ENCODE results near the gene ANKRD10.
"Not testable (repeated sequence)": the region's sequence is repeated elsewhere in the genome, so short reads cannot be mapped to it uniquely, and the experiment has no call there.

The ANKRD10 gene

DNA sequence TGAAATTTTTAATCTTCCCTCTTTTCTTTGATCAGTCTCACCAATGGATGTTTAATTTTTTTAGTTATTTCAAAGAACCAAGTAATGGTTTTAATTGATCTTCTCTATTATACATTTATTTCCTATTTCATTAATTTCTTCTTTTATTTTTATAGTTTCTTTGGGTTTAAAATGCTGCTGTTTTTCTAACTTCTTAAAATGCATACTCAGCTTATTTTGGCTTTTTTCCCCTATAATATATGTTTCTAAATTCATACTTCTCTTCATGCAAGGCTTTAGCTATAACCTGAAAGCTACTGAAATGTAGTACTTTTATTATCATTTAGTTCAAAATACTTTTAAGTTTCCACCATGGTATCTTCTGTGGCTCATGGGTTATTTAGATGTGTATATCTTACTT is 53.9 kb downstream of the ANKRD10 start:
- DNase-seq = no peak

DNA sequence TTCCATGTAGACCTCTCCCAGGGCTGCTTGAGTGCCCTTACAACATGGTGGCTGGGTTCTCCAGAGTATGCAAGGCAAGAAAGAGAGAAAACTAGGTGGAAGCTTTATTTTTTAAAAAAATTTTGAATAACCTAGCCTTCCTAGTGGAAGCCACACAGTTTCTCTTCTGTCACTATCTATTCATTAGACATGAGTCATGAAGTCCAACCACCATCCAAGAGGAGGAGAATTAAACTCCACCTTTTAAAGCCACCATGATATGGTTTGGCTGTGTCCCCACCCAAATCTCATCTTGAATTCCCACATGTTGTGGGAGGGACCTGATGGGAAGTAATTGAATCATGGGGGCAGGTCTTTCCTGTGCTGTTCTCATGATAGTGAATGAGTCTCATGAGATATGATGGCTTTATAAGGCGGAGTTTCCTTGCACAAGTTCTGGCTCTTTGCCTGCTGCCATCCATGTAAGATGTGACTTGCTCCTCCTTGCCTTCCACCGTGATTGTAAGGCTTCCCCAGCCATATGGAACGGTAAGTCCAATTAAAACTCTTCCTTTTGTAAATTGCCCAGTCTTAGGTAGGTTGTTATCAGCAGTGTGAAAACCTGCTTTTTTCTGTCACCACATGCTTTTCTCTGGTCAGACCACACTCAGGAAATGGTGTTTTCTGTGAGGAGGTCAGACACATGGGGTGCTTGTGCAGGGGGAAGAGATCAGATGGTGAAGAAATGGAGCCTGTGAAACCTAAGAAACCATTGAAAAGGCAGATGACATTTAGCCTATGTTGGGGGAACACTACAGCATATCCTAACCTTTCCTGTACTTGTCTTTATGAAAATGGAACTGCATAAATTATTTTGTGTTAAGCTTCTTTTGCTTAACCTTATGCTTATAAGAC is 57.7 kb downstream of the ANKRD10 start:
- no peak for DNase-seq

DNA sequence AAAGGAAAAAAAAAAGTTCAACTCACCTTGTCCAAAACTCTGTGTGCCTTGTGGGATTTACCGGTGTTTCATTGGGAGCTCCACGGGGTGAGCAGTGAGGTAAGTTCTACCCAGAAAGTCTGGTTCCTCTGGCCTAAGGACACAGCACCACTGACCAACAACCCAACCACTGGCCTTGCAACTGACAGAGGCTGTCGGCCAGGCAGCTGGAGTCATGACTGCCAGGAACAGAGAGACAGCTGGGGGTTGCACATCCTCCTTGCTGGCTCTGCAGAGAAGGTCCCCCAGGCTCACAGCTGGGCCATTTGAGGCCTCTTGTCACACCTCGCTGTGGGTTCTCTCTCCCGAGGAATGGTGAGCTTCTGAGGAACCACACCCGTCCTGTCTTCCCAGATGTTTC is 59.5 kb downstream of the ANKRD10 start:
- no peak for DNase-seq

DNA sequence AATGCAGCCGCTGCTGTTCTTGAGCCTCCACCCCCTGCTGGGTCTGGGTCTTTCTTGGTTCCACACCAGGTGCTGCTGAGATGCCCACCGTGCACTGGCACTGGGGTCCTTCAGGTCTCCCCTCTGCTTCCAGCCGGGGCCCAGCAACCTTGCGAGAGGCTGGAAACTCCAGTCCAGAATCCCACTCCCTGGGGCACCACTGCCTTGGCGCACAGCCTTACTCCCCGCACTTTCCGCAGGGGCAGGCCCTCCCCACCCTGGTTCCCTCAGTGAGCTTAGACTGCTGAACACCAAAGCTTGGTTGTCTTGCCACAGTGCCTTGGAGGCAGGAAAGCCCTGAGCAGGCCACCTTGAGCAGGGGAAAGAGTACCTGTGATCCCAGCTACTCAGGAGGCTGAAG is 60.0 kb downstream of the ANKRD10 start:
- DNase-seq = no peak

DNA sequence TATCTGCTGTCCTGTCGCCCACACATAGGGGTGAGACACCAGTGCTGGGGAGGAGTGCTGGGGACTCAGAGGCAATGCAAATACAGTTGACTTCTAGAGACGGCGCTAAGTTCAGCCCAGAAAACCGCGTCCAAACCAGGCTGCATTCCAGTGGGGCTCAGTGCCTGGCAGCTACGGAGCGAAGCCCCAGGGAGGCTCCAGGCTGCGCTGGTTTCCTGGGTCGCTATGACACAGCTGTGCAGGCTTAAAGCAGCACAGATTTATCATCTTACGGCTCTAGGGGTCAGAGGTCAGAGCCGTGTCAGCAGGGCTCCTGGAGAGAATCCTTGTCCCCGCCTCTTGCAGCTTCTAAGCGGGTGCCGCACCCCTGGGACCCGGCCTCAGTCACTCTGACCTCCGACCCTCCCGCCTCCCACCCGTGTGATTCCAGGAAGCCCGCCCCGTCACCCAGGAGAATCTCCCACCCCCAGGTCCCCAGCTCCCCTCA is 61.6 kb downstream of the ANKRD10 start:
- no peak for DNase-seq

DNA sequence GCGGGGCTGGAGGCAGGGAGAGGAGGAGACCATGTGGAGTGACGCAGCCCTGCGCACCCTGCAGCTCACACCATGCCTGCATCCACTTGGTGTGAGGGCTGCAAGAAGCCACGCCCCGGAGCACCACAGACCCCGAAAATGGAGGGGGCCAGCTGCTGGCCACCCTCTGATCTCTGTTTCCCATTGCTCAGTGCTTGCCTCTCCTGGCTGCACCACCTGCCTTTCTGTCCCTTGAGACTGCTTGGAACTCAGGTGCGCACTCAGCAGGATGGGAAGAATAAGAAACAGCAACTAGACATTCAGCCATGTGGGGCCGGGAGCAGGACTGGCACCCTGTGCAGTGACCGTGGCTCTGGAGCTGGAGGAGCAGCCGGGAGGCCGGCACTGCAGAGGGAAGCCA is 64.0 kb downstream of the ANKRD10 start:
- peak; percentile 44 for DNase-seq

DNA sequence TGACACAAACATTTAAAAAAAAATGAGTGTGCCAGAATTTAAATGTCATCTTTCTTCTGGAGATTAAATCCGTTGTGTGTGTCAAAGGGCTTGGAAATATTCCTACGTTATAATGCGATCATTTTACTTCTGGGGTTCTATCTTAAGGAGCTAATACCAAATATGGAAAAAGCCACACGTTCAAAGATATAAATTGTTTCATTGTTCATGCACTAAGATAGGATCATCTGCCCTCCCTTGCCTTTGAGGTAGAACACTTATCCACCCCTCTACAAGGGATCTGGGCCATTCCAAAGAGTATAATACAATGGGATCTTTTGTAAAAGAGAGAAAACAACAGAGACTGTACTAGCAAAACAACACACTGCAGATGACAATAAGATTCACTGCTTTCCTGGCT is 64.9 kb downstream of the ANKRD10 start:
- no peak for DNase-seq

DNA sequence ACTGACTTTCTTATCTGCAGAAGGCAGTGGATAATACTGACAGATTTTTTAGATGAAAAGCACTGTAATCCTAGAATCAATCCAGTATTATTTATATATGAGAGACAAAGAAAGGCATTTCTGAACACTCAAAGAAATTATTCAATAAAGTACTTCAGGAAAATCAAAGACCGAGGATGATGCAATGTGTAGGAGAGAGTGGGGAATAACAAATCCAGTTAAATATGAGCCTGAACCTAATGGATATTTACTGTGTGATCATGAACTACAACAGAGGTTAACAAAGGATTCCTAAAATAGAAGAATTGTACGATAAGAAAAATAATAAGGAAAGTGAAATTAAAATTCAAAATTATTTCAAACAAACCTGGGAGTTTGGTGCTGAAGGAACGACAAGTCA is 69.3 kb downstream of the ANKRD10 start:
- DNase-seq = no peak

DNA sequence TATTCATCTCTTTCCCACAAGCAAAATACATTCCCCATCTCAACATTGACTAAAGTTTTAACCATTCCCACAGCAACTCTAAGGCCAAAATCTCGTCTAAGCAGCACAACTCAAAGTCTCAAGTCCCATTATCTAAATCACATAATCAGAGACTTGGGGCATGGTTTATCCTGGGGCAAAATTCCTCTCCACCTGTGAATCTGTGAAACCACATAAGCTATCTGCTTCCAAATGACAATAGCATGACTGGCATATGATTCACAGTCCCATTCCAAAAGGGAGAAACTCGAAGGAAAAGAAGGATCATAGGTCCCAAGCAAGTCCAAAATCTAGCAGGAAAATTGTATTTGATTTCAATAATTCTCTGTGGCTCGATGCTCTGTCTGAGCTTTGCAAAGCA is 73.0 kb downstream of the ANKRD10 start:
- DNase-seq = no peak

DNA sequence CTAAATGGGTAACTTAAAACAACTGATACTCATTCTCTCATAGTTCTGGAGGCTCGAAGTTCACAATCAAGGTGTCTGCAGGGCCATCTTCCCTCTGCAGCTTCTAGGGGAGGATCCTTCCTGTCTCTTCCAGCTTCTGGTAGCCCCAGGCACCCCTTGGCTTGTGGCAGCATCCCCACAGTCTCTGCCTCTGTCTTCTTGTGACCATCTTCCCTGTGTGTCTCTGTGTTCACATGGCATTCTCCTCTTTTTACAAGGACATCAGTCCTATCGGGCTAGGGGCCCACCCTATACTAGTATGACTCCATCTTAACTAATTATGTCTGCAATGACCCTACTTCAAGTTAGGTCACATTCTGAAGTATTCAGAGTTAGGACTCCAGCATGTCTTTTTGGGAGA is 73.5 kb downstream of the ANKRD10 start:
- DNase-seq = no peak

DNA sequence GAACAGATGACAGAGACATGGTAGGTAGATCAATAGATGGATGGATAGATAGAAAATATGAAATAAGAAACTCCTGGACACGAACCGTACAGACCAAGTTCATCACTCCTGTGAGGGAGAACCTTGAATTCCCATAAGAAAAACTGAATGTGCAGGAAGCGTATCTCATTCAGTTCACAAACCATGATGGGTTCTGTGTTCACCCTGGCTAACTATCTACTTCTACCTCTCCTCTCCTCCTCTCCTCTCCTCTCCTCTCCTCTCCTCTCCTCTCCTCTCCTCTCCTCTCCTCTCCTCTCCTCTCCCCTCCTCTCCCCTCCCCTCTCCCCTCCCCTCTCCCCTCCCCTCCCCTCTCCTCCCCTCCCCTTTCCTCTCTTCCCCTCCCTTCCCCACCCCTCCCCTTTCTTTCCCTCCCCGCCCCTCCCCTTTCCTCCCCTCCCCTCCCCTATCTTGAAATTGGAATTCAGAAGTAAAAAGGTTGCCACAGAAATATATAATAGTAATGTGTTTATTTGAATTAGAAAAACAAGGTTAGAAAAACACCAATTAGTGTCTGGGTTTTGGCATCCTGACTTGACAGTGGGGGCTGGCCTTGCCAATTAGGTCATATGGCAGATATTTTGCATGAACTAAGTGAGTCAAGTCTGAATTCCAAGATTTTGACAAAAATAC is 75.9 kb downstream of the ANKRD10 start:
- DNase-seq = no peak

DNA sequence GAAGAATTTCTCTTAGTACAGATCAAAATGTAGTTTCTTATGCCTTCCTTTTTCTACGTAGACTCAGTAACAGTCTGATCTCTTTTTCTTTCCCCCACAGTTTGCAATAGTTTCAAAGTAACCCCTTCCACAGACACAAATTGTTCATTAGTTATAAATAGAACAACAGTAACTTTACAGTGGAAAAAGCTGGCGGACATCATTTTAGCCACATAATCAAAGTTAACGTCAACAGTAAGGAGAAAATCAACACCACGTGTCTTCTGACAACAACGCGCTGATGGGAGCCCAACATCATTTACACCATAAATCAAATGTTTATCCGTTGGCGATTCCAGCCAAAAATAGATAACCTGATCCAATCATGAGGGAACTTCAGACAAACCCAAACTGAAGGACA is 76.8 kb downstream of the ANKRD10 start:
- no peak for DNase-seq

DNA sequence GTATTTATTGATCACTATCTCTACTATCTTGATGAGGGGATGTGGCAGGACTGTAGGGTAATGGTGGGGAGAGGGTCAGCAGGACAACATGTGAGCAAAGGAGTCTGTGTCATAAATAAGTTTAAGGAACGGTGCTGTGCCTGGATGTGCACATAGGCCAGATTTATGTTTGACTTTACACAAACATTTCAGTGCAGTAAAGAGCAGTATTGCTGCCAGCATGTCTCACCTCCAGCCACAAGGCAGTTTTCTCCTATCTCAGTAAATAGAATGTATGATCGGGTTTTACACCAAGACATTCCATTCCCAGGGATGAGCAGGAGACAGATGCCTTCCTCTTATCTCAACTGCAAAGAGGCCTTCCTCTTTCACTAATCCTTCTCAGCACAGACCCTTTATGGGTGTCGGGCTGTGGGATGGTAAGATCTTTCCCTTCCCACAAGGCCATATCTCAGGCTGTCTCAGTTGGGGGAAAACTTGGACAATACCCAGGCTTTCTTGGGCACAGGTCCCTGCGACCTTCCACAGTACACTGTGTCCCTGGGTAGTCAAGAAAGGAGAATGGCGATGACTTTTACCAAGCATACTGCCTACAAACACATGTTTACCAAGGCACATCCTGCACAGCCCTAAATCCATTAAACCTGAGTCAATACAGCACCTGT is 77.3 kb downstream of the ANKRD10 start:
- not testable (repeated sequence) for DNase-seq

DNA sequence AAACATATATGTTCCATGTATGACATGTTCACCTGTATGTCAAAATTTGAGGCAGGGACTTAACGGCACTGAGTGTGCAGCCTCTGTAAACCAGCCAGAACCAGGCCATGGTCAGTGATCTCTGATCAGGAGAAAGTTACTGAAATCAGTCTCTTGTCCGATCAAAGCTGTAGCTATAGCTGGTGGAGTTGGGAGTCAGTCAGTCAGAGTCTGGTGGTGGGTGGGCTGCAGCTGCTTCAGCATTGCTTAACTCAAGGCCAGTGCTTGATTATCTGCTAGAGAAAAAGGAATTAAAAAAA is 78.3 kb downstream of the ANKRD10 start:
- DNase-seq = no peak

DNA sequence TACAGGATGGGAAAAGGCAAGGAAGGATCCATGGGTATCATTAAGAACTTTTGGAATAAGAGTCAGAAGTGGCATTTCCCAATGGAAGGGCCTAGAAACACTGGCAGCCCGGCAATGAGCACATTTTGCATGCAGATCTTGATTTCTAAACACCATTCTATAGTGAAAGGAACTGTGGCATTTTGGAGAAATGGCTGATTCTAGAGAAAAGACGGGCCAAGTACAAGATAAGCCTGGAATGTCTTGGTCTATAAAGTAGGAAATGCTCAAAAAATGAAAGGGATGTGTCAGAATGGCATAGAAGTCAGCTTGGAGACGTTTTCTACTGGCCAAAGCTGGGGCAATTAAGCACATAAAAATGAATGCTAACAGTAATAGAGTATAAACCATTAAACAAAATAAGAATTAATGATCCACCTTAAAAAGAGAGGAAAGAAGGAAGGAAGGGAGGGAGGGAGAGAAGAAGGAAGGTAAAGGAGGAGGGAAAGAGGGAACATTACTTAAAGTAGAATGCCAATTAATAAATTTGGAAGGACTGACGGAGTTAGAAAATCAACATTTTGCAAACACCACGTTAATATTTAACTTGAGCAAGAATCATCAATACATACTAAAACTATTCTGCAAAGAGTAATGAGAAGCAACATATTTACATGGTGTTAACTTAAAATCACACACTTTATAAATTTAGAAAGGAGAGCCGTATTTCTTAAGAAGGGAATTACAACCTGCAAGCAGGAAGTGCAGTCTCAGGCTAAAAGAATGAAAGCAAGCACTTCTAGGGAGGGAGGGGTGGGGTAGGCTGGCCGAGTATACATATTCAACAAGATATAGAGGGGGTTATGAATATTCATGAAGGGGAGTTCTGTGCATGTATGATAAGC is 78.9 kb downstream of the ANKRD10 start:
- no peak for DNase-seq

DNA sequence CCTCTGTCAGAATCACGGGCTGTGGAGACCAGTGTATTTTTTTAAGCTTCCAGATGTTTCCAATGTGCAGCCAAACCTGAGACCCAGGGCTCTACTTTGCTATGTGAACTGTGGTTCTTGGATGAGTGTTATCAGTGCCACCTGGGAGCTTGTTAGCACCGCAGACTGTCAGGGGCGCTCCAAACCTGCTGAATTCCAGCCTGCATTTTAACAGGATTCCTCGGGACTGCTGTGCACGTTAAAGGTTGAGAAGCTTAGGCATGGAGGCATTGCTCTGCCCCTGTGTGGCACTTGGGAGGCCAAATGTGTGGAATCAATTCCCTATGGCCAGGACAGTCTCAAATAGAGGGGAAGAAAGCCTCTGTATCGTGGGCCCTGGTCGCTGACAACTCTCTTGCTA is 80.3 kb downstream of the ANKRD10 start:
- no peak for DNase-seq

DNA sequence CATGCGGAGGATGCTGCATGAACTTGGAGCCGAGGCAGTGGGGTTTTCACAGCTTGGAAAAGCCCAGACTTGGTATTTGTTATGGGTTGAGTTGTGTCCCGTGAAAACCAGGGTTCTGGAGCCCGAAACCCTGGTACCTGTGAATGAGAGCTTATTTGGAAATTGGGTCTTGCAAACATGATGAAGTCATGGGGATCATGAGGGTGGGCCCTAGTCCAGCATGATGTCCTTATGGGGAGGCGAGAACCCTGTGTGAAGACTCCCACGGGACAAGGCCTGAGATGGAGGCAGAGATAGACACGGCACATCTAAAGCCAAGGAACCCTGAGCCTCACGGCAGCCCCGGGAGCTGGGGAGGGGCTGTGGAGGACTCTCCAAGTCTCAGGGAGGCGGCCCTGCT is 82.3 kb downstream of the ANKRD10 start:
- DNase-seq = no peak

DNA sequence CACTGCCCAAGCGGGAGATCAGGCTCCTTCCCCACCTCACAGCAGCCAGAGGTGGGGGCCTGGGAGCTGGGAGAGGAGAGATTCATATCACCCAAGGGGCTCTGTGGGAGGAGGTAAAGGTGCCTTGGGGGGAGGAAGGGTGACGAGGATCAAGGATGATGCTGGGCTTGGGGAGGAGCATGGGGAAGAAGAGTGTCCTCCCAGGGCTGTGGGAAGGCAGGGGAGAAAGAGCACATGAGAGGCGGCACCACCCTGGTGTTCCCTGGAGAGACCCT is 82.7 kb downstream of the ANKRD10 start:
- DNase-seq = no peak

DNA sequence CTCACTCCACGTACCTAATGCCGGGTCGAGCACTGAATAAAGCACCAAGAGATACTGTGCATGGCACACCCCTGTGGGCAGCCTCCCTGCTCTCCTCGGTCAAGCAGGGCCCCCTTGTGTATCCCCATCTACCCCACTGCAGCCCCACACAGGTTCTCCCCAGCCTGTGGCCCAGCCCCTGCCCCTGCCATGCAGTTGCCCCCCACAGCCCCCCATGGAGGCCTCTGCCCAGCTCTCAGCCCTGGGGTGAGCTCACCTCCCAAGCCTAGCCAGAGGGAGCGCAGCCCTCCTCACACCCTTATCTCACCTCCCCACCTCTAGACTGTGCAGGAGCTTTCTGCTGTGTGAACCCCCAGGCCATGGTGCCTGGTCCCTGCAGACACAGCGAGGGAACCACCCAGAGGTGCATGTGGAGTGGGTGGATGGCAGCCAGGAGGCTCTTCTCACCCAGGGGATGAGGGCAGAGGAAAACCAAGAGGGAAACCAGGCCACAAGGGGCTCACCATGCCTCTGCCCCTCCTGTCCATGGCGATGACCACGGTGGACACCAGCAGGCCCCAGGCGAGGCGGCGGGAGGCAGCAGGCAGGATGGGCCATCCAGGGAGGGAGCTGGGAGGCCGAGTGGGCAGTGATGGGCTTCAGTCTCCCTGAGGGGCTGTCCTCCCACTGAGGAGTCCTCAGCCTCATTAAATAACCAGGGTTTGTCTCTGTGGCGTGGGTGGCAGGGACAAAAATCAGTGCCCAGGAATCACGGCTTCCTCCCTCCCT is 83.2 kb downstream of the ANKRD10 start:
- DNase-seq = no peak

DNA sequence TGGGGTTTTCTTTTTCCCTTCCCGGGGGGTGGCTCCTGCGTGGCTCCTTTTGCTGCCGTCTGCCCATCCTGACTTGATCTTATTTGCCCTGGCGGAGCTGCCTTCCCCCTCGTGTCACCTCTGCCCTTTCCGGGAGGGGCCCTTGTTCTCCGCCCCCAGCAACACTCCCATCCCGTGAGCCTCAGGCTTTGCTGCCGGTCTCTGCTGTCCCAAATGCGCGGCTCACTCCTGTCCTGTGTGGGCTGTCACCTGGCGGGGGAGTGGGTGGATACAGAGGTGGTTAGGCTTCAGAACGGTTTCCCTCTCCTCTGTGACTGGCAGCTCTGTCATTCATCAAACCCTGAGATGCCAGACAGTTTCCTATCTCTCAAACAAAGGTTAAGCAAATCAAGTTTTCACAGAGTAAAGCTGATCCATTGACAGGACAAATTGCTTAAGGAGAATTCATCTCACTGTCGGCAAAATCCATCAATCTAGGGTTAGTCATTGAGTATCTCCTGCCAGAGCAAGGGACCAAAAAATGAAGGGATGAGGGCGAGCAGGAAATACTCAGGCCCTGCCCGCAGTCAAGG is 84.0 kb downstream of the ANKRD10 start:
- DNase-seq = no peak

DNA sequence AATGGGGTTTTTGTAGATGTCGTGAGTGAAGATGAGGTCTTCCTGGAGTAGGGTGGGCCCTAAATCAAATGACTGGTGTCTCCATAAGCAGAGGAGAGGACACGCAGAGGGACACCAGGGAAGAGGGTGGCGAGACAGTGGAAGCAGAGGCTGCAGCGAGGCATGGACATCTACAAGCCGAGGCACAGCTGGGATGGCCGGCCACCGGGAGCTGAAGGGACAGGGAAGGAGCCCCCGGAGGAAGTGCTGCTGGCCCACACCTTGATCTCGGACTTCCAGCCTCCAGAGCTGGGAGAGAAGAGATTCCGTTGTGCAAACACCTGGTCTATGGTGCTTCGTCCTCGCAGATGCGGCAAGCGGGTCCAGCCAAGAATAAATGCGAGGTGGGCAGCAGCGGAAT is 84.5 kb downstream of the ANKRD10 start:
- no peak for DNase-seq

DNA sequence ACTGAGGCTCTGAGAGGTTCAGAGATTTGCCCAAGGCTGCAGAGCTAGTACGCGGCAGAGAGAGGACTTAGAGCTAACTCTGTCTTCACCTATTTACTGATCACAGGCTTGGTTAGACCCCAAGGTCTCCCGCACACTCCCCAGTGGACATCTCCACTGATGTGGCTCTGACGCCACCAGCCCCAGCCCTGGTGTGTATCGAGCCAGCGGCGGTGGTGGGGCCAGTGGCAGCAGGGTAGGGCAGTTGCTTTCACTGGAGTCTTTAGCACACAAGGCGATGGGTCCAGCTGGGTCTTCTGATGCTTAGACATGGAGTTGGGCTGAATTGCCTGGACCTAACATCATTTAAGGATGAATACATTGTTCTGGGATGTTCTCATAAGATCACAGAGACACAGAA is 85.4 kb downstream of the ANKRD10 start:
- DNase-seq = no peak
